Left ventricle myocardium superior (tissue), 1 donor: ENCODE results near the gene BBOF1. TPM values are rescaled to one million over a fixed set of nuclear protein-coding genes. Genes with fewer than 3 reads are reported as not detected.

Experiments used
- ATAC-seq: fragments of 200-7000 bp; cut with Tn5 transposase; one replicate; pipeline ENCODE4 v1.9.1; 2020; ENCODE audit warnings: mild to moderate bottlenecking, moderate library complexity
- DNase-seq: peaks from one replicate; pipeline ENCODE4 v3.0.0-alpha.2; 2020
- intact Hi-C: fragments of 100-400 bp; cut with micrococcal nuclease; formaldehyde crosslinking; loops from one replicate; pipeline ENCODE4 v1.11.0; 2022
- total RNA-seq: library from RNA; stranded (reverse); fragmentation: NEBNext Ultra II Directional; extraction: Animal tissue kit (Norgen Biotek cat#: 25700); gene quantifications from one replicate; pipeline ENCODE4 v1.2.1, GENCODE V29; 2021
- donor health status: DM: no; HTN: yes; CAD: no; lungs with severe emphysema.

Gene BBOF1
- total RNA-seq, 1 donor from 2014 or later: 2.5 TPM

DNA sequence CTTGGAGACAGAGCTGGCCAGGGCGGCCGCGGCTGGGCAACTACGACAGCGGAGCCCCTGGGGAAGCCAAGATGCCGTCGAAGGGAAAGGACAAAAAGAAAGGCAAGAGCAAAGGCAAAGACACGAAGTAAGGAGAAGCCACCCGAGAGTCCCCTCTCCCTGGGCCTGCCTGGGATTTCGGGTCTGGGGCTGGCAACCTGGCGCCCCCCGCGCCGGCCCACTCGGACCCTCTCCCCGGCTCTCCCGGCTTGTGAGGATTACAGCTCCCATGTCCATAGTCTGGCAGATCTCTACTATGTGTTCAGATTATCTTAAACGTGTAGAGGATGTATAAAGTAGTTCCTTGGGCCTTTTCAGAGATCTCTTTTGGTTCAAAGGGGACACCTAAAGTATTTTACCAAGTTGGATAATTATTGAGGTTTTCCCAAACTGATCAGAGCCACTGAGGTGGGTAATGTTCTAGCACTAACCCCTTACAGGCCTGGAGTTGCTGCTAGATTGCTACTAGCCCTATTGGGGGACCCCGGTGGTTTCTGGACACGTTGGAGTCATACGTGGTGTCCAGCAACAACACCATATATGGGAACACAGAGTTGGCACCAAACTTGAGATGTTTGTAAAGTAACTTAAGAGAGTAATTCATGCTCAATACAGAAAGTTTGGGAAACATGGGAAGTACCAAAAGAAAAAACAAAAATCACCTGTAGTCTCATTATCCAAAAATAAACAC is 424 bp downstream of the BBOF1 start:
- intact Hi-C loops: no loop called here
- ATAC-seq: no peak
- no peak for DNase-seq

GRCh38 chr14:74022346-74022745 is 3.2 kb downstream of the BBOF1 start:
- DNase-seq (no peak), ATAC-seq (no peak)
- intact Hi-C loops: no loop called here

DNA sequence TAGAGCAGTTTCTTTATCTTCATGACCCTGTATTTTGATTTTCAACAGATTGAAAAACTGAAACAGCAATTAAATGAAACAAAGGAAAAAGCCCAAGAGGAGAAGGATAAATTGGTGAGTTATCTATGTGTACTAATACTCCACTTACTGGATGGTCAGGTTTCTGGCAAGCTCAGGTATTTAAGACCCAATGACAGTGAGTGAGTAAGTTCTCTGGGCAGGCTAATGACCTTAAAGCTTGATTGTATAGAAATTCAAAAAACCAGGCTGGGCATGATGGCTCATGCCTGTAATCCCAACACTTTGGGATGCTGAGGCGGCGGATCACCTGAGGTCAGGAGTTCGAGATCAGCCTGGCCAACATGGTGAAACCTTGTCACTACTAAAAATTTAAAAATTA is 10.0 kb downstream of the BBOF1 start:
- no peak for ATAC-seq
- intact Hi-C loops: no loop called here
- DNase-seq: no peak

- no peak for DNase-seq
- ATAC-seq: no peak
- intact Hi-C loops: no loop called here
These were observed 15.4 kb downstream of the BBOF1 start for GRCh38 chr14:74034572-74034971.

DNA sequence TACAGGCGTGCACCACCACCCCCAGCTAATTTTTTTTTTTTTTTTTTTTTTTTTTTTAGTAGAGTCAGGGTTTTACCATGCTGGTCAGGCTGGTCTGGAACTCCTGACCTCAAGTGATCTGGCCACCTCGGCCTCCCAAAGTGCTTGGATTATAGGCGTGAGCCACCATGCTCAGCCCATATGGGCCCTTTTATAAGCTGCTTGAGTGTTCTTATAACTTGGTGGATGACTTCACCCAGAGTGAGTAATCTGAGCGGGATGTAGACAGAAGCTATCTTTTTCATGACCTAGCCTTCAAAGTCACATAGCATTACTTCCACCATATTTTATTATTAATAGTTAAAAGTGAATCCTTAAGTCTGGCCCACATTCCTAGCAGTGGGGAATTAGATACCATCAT is 16.4 kb downstream of the BBOF1 start:
- intact Hi-C loops: no loop called here
- no peak for DNase-seq
- ATAC-seq: no peak

GRCh38 chr14:74038020-74038859 is 19.1 kb downstream of the BBOF1 start:
- intact Hi-C loops: no loop called here
- ATAC-seq (no peak), DNase-seq (no peak)

GRCh38 chr14:74042296-74042695 is 23.1 kb downstream of the BBOF1 start:
- DNase-seq: no peak
- ATAC-seq: no peak
- intact Hi-C loops: no loop called here

DNA sequence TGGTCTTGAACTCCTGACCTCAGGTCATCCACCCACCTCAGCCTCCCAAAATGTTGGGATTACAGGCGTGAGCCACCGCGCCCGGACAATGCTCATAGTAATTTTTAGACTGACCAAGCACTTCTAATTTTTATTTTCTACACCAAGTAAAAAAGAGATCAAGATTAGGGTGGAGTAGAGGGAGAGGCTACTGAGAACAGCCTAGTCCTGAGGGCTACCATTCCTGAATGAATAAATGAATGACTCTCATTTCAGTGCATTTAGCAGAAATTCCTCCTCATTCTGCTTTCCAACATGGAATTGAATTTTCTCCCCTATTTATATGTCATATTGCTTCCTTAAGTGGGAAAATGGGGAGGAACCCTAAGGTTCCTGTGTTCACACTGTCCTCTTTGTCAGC is 26.4 kb downstream of the BBOF1 start:
- DNase-seq (no peak), ATAC-seq (no peak)
- intact Hi-C loops: no loop called here

GRCh38 chr14:74048281-74048680 is 29.1 kb downstream of the BBOF1 start:
- no peak for ATAC-seq
- intact Hi-C loops: no loop called here

GRCh38 chr14:74049876-74050495 is 30.8 kb downstream of the BBOF1 start:
- DNase-seq (no peak), ATAC-seq (no peak)
- intact Hi-C loops: no loop called here

More at GRCh38 chr14:74048281-74048680, 29.1 kb downstream of the BBOF1 start:
- DNase-seq: no peak

DNA sequence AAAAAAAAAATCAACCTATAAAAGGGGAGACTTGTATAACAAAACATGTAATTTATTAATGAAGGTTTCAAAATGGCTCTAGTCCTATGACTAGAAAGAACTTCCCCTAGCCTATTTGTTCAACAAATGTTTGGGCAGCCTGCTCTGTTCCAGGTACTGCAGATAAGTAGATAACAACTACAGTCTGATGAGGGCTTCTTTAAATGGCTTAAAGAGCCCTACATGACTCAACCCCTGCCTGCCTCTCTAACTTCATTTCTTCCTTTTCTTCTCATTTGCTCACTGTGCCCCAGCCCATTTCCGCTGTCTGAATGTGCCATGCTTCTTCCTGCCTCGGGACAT is 43.6 kb downstream of the BBOF1 start:
- DNase-seq: no peak
- ATAC-seq: no peak
- intact Hi-C loops: no loop called here

- DNase-seq (no peak), ATAC-seq (no peak)
- intact Hi-C loops: no loop called here
These were observed 45.3 kb downstream of the BBOF1 start for GRCh38 chr14:74064426-74064825.

- DNase-seq: no peak
- no peak for ATAC-seq
- intact Hi-C loops: no loop called here
These were observed 45.7 kb downstream of the BBOF1 start for GRCh38 chr14:74064883-74065282.

GRCh38 chr14:74065746-74066575 is 46.8 kb downstream of the BBOF1 start:
- no peak for ATAC-seq
- DNase-seq: no peak
- intact Hi-C loops: no loop called here

GRCh38 chr14:74077401-74077800 is 58.3 kb downstream of the BBOF1 start:
- DNase-seq (no peak), ATAC-seq (no peak)
- intact Hi-C loops: no loop called here

- DNase-seq (no peak), ATAC-seq (no peak)
- intact Hi-C loops: no loop called here
These were observed 61.8 kb downstream of the BBOF1 start for GRCh38 chr14:74080820-74081460.

- ATAC-seq: no peak
- no peak for DNase-seq
- intact Hi-C loops: no loop called here
These were observed 62.3 kb downstream of the BBOF1 start for GRCh38 chr14:74081491-74081890.

GRCh38 chr14:74083161-74083560 is 64.0 kb downstream of the BBOF1 start:
- ATAC-seq: no peak
- intact Hi-C loops: no loop called here
- no peak for DNase-seq

GRCh38 chr14:74083784-74084276 is 64.7 kb downstream of the BBOF1 start:
- no peak for DNase-seq
- peak; percentile 23 for ATAC-seq
- intact Hi-C loops: no loop called here
